AG09319 (cell line): ENCODE data around the gene CDK5RAP3.
A peak's percentile ranks its signal among the peaks of the same experiment; 100 is the strongest.
"Not testable (repeated sequence)": the region's sequence is repeated elsewhere in the genome, so short reads cannot be mapped to it uniquely, and the experiment has no call there.

Source experiments
- DNase-seq: peaks from one replicate; pipeline ENCODE4 v3.0.0-alpha.2; 2010; ENCODE audit warnings: low read depth; ENCODE audit errors: extremely low read depth
- TF ChIP-seq, protein P1 (sequence below): IDR thresholded peaks from 2 replicates; pipeline ENCODE4 v1.5.1; 2011; ENCODE audit warnings: low read depth, mild to moderate bottlenecking, inconsistent platforms, low read length, moderate library complexity

The CDK5RAP3 gene

DNA sequence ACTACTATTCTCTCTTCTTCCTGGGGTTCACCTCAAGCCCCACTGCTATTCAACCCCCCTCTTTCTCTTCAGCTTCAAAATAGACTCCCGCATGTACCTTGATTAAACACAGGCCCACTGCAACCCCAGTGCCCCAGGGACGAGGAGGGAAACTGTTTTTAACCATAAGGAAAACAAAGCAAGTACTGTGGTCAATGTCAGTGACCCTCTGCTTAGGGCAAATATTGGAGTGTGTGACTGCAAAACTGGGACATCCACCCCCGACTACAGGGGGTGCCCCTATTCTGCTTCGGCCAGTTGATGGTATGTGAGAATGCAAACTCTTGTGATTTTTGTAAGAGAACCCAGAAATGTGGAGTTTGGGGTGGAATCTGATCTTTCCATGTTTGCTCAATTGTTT is 39.1 kb upstream of the CDK5RAP3 start:
- TF ChIP-seq, protein P1, sequence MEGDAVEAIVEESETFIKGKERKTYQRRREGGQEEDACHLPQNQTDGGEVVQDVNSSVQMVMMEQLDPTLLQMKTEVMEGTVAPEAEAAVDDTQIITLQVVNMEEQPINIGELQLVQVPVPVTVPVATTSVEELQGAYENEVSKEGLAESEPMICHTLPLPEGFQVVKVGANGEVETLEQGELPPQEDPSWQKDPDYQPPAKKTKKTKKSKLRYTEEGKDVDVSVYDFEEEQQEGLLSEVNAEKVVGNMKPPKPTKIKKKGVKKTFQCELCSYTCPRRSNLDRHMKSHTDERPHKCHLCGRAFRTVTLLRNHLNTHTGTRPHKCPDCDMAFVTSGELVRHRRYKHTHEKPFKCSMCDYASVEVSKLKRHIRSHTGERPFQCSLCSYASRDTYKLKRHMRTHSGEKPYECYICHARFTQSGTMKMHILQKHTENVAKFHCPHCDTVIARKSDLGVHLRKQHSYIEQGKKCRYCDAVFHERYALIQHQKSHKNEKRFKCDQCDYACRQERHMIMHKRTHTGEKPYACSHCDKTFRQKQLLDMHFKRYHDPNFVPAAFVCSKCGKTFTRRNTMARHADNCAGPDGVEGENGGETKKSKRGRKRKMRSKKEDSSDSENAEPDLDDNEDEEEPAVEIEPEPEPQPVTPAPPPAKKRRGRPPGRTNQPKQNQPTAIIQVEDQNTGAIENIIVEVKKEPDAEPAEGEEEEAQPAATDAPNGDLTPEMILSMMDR: no peak
- DNase-seq: no peak

- TF ChIP-seq, protein P1: no peak
- no peak for DNase-seq
Measured at GRCh38 chr17:47934856-47935255, 36.1 kb upstream of the CDK5RAP3 start.

GRCh38 chr17:47935468-47935867 is 35.4 kb upstream of the CDK5RAP3 start:
- not testable (repeated sequence) for DNase-seq

DNA sequence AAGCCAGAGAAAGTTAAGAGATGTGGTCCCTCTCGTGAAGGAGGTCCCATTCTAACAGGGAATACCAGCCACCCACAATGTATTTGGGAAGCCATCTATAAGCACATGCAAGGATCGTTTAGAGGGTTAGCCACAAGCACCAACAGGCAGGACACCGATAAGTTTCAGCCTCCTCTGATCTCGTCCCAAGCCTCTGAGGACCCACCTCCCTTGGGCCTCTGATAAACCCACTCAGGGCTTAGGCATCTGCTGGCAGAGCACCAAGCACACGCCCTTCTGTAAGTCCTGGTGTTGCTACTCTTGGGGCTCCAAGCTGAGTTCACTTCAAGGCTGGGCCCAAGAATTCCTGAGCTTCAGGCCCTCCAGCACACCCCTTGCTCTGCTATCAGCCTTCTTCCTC is 35.0 kb upstream of the CDK5RAP3 start:
- peak; percentile 19 for DNase-seq
- TF ChIP-seq, protein P1: no peak

GRCh38 chr17:47937941-47938340 is 33.0 kb upstream of the CDK5RAP3 start:
- TF ChIP-seq, protein P1: no peak
- no peak for DNase-seq

GRCh38 chr17:47941246-47942095 is 29.4 kb upstream of the CDK5RAP3 start, which contains the start of gene PNPO:
TSS of gene PNPO (plus strand) at chr17:47941571. CDS start at chr17:47941676, 105 bp downstream.
- DNase-seq: peak; percentile 91
- TF ChIP-seq, protein P1: no peak; the same call in 1 of the 2 replicates

DNA sequence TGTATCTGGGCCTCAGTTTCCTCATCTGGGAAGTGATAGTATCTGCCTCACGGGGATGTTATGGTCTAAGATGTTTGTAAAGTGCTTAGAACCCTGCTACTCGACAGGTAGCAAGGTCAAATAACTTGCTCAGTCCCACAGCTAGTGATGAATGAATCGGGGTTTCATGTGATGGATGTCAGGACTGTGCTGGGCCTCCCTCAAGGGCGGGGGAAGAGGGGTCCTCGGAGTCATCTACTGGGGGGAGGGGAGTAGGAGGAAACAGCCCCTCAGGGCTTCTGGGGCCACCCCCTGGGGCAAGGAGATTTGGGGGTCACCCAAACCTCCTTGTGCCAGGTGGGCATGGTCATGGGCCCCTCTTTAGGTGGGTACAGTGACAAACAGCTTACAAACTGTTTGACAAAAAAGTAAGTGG is 28.8 kb upstream of the CDK5RAP3 start:
- TF ChIP-seq, protein P1: no peak
- no peak for DNase-seq
